OCI-LY7 (cell line): Measurements from ENCODE around the gene CLSTN1. TPM values are rescaled to one million over a fixed set of nuclear protein-coding genes. Genes with fewer than 3 reads are reported as not detected.
A peak's percentile ranks its signal among the peaks of the same experiment; 100 is the strongest.

Experiments
- BruUV-seq: library from RNA; stranded (reverse); fragments of 400-500 nt; replicated peaks from 2 replicates; lab custom pipeline; 2021; lab: Mats Ljungman, UMichigan
- CTCF ChIA-PET: fragments of 300-600 bp; sonication (Branson Sonifier 250); formaldehyde crosslinking; loops from one replicate; lab custom pipeline; 2022; ENCODE audit warnings: antibody characterized with exemption; ENCODE audit not compliant: unreplicated experiment; lab: Charles Lee
- POLR2A ChIA-PET: fragments of 300-600 bp; sonication (Branson Sonifier 250); formaldehyde crosslinking; loops from one replicate; lab custom pipeline; 2022; ENCODE audit warnings: antibody characterized with exemption; lab: Charles Lee
- DNase-seq: peaks from one replicate; pipeline ENCODE4 v3.0.0-alpha.2; 2015; ENCODE audit warnings: low spot score
- H2AFZ ChIP-seq: fragments of 200-600 bp; sonication (generic), shearing (Covaris generic); 2 replicates; pipeline ENCODE4 v1.6.1; 2014; ENCODE audit warnings: mild to moderate bottlenecking, antibody characterized with exemption, low read length, moderate library complexity
- H3K27ac ChIP-seq: fragments of 200-600 bp; sonication (generic); 2 replicates; pipeline ENCODE4 v1.5.1; 2014; ENCODE audit warnings: mixed run types, low read depth, mild to moderate bottlenecking, moderate library complexity, low read length, inconsistent platforms; ENCODE audit not compliant: poor library complexity, severe bottlenecking
- H3K36me3 ChIP-seq: fragments of 200-600 bp; sonication (generic); 2 replicates; pipeline ENCODE4 v1.6.1; 2014; ENCODE audit warnings: mild to moderate bottlenecking, antibody characterized with exemption, low read length, moderate library complexity, mixed read lengths; ENCODE audit not compliant: insufficient read depth
- H3K4me1 ChIP-seq: fragments of 200-600 bp; sonication (generic); 2 replicates; pipeline ENCODE4 v1.5.1; 2014; ENCODE audit warnings: mild to moderate bottlenecking, low read length; ENCODE audit not compliant: insufficient read depth, poor library complexity, severe bottlenecking
- H3K4me2 ChIP-seq: fragments of 200-600 bp; sonication (generic); 2 replicates; pipeline ENCODE4 v1.6.1; 2014; ENCODE audit warnings: mild to moderate bottlenecking, low read length
- H3K4me3 ChIP-seq: fragments of 200-600 bp; sonication (generic); 2 replicates; pipeline ENCODE4 v1.5.1; 2014; ENCODE audit warnings: mild to moderate bottlenecking, low read depth, low read length; ENCODE audit not compliant: poor library complexity, severe bottlenecking
- H3K79me2 ChIP-seq: fragments of 200-600 bp; sonication (generic); 2 replicates; pipeline ENCODE4 v1.6.1; 2016; ENCODE audit warnings: low read depth, mild to moderate bottlenecking, low read length, moderate library complexity, mixed read lengths; ENCODE audit not compliant: insufficient read depth
- H3K9me2 ChIP-seq: fragments of 200-600 bp; sonication (generic); 2 replicates; pipeline ENCODE4 v1.6.1; 2016; ENCODE audit warnings: mild to moderate bottlenecking, low read length, mixed read lengths; ENCODE audit not compliant: insufficient read depth
- H3K9me3 ChIP-seq: fragments of 200-600 bp; sonication (generic); 2 replicates; pipeline ENCODE4 v1.6.1; 2014; ENCODE audit warnings: mild to moderate bottlenecking, mixed run types, low read length, mixed read lengths
- H4K20me1 ChIP-seq: fragments of 200-600 bp; sonication (generic); 2 replicates; pipeline ENCODE4 v1.6.1; 2014; ENCODE audit warnings: mild to moderate bottlenecking, antibody characterized with exemption, low read length, moderate library complexity, mixed read lengths; ENCODE audit not compliant: insufficient read depth
- CTCF ChIP-seq: fragments of 200-600 bp; sonication (generic); conservative IDR thresholded peaks from 2 replicates; pipeline ENCODE4 v1.5.1; 2014; ENCODE audit warnings: mild to moderate bottlenecking, antibody characterized with exemption, low read length, moderate library complexity, mixed read lengths
- EZH2phosphoT487 ChIP-seq: fragments of 200-600 bp; sonication (generic); IDR thresholded peaks from 2 replicates; pipeline ENCODE4 v1.6.1; 2018; ENCODE audit warnings: low read depth, borderline replicate concordance, mild to moderate bottlenecking, mixed run types, antibody characterized with exemption, low read length, moderate library complexity, mixed read lengths
- intact Hi-C: fragments of 100-400 bp; cut with micrococcal nuclease; formaldehyde crosslinking; loops from one replicate; pipeline ENCODE4 v1.10.0; 2022; ENCODE audit not compliant: unreplicated experiment
- total RNA-seq, 2 experiments: library from RNA; depleted of rRNA in 1 of 2; stranded (reverse); fragments of >200 nt in 1 of 2; shearing (Covaris generic) in 1 of 2; gene quantifications; 2 replicates each; pipeline ENCODE4 v1.2.3, GENCODE V29; 2014 to 2022

The CLSTN1 gene
- total RNA-seq, 2 experiments from 2014 or later = 58.6 to 124 TPM

- Histone ChIP-seq H3K27ac (no peak overlapping the region), H3K4me3 (no peak overlapping the region), H3K4me1 (peaks cover 45% of the 10 kb centered on the region), H3K9me2 (no peaks in the 10 kb centered on the region), H3K4me2 (no peak overlapping the region), H2AFZ (no peak overlapping the region), H3K36me3 (no peaks in the 10 kb centered on the region), H3K9me3 (no peaks in the 10 kb centered on the region), H3K79me2 (no peaks in the 10 kb centered on the region), H4K20me1 (no peaks in the 10 kb centered on the region)
- ChIA-PET POLR2A (no interaction called here), CTCF (no interaction called here)
- intact Hi-C loops = no loop called here
- no peak for DNase-seq
- no peak for TF ChIP-seq CTCF
- TF ChIP-seq EZH2phosphoT487 = no peak
- no TSS peak for BruUV-seq
Observed at GRCh38 chr1:9684801-9685200, 139.0 kb downstream of the CLSTN1 start.

- intact Hi-C loops = no loop called here
- no peak for TF ChIP-seq CTCF
- TF ChIP-seq EZH2phosphoT487 = no peak
- Histone ChIP-seq H4K20me1 (no peaks in the 10 kb centered on the region), H3K9me3 (no peaks in the 10 kb centered on the region), H2AFZ (no peak overlapping the region), H3K27ac (no peak overlapping the region), H3K4me3 (no peak overlapping the region), H3K36me3 (no peaks in the 10 kb centered on the region), H3K79me2 (no peaks in the 10 kb centered on the region), H3K4me1 (peaks cover 22% of the 10 kb centered on the region), H3K9me2 (no peaks in the 10 kb centered on the region), H3K4me2 (peak overlapping the region; percentile 44)
- ChIA-PET POLR2A (interaction anchor here (1.2 to 1.6 kb wide), 4 partner anchors 13 to 52 kb away, joined by 3 to 8 read pairs (median 4); no protein-coding TSS in a partner anchor), CTCF (no interaction called here)
- DNase-seq = peak; percentile 66
- no TSS peak for BruUV-seq
Observed at GRCh38 chr1:9680828-9681227, 142.9 kb downstream of the CLSTN1 start.

- Histone ChIP-seq H2AFZ (no peak overlapping the region), H3K9me3 (no peaks in the 10 kb centered on the region), H3K4me2 (no peak overlapping the region), H3K27ac (no peak overlapping the region), H3K9me2 (no peaks in the 10 kb centered on the region), H3K4me3 (no peak overlapping the region), H3K36me3 (no peaks in the 10 kb centered on the region), H3K4me1 (peaks cover 21% of the 10 kb centered on the region), H3K79me2 (no peaks in the 10 kb centered on the region), H4K20me1 (no peaks in the 10 kb centered on the region)
- BruUV-seq = no TSS peak
- ChIA-PET CTCF (no interaction called here), POLR2A (no interaction called here)
- TF ChIP-seq EZH2phosphoT487 (no peak), CTCF (no peak)
- intact Hi-C loops = no loop called here
- no peak for DNase-seq
Observed at GRCh38 chr1:9680091-9680490, 143.7 kb downstream of the CLSTN1 start.

Other genes starting within 250 kb of the CLSTN1 start
- 5.3 and 7.5 TPM in 2 replicates for gene TMEM201, start 235.1 kb downstream of the CLSTN1 start, total RNA-seq (2014; rRNA removed; shearing (Covaris generic))
- 21.9 and 23.6 TPM in 2 replicates for gene TMEM201, start 235.1 kb downstream of the CLSTN1 start, total RNA-seq (2022)
- gene PIK3CD, start 172.2 kb downstream of the CLSTN1 start, total RNA-seq (2014; rRNA removed; shearing (Covaris generic)) = 7.5 and 13.6 TPM in 2 replicates
- gene PIK3CD, start 172.2 kb downstream of the CLSTN1 start, total RNA-seq (2022) = 37.1 and 44.1 TPM in 2 replicates
- 9.6 and 14.7 TPM in 2 replicates for gene CTNNBIP1, start 86.3 kb upstream of the CLSTN1 start, total RNA-seq (2014; rRNA removed; shearing (Covaris generic))
- 17.4 and 21.3 TPM in 2 replicates for gene CTNNBIP1, start 86.3 kb upstream of the CLSTN1 start, total RNA-seq (2022)
- gene LZIC, start 119.4 kb upstream of the CLSTN1 start, total RNA-seq (2014; rRNA removed; shearing (Covaris generic)) = 19.1 and 29.3 TPM in 2 replicates
- gene LZIC, start 119.4 kb upstream of the CLSTN1 start, total RNA-seq (2022) = 28.1 and 31.4 TPM in 2 replicates
- 3.8 and 5.4 TPM in 2 replicates for gene NMNAT1, start 119.5 kb upstream of the CLSTN1 start, total RNA-seq (2014; rRNA removed; shearing (Covaris generic))
- 6.5 and 7.0 TPM in 2 replicates for gene NMNAT1, start 119.5 kb upstream of the CLSTN1 start, total RNA-seq (2022)
- not detected in 2 replicates for gene RBP7, start 173.3 kb upstream of the CLSTN1 start, total RNA-seq (2014; rRNA removed; shearing (Covaris generic))
- gene RBP7, start 173.3 kb upstream of the CLSTN1 start, total RNA-seq (2022) = not detected in 2 replicates
- 19.7 and 21.5 TPM in 2 replicates for gene UBE4B, start 209.0 kb upstream of the CLSTN1 start, total RNA-seq (2014; rRNA removed; shearing (Covaris generic))
- gene UBE4B, start 209.0 kb upstream of the CLSTN1 start, total RNA-seq (2022) = 40.7 and 40.9 TPM in 2 replicates